ENCODE data around the gene RSRC1. TPM values are rescaled to one million over a fixed set of nuclear protein-coding genes. Genes with fewer than 3 reads are reported as not detected.
A peak's percentile ranks its signal among the peaks of the same experiment; 100 is the strongest.

Gene RSRC1
- total and polyA plus RNA-seq, 10 donors = 7.2 to 56.5 (median 33.1) TPM

DNA sequence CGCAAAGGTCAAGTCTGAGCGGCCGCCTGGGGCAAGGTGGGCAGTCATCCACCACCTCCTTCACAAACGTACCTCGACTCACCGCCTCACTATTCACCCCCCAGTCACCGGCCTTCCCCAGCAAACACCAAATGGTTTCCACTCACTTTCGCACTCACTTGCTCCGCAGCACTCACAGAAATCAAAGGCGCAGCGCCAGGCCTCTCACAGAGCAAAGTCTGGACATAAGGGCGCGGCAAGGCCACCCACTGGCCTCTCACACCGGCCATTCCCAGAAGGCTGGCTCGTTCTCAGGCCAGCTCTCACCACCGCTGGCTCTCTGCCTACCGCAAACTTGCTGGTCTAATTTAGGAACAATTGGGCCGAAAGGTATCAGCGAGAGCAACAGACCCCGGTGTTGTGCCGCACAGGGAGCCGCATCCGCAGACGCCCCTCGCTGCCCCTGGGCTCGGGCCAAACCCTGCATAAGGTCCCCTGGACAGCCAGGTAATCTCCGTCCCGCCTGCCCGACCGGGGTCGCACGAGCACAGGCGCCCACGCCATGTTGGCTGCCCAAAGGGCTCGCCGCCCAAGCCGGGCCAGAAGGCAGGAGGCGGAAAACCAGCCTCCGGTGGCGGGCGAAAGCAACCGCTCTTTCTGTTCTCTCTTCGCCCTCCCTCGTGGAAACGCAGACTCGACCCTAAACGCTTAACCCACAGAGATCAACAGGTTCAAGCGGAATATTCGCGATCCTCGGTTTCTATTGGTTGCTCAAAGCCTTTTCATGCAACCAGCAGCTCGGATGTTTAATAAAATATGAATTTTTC, 6.6 kb upstream of the RSRC1 start:
- intact Hi-C loops (cut with DNase I; ENCODE audit: low total_unique reads) = no loop called here
- peak overlapping the region in 6 of 8 donors; percentile 3 to 57 (median 16) for H3K4me3 ChIP-seq
- peak; percentile 73 for DNase-seq
- peaks cover 15 to 100% (median 100%) of the 10 kb centered on the region in 7 donors for H3K27me3 ChIP-seq (replicated peaks in 1 of 7)
- H3K36me3 ChIP-seq = no peaks in the 10 kb centered on the region
- 3 to 7% (median 5%) methylated on average over 37 to 52 of the region's 52 CpGs for WGBS, 5 donors
- no peak for TF ChIP-seq POLR2A (IDR thresholded peaks at IDR 0.05)
- peak in 1 of 3 donors; percentile 24 for TF ChIP-seq POLR2AphosphoS5 (IDR thresholded peaks at IDR 0.05)
- no peak overlapping the region for H3K27ac ChIP-seq
- peaks cover 9 to 55% (median 46%) of the 10 kb centered on the region in 6 donors for H3K4me1 ChIP-seq
- H3K9me3 ChIP-seq = peaks cover 0 to 3% (median 0%) of the 10 kb centered on the region in 8 donors

DNA sequence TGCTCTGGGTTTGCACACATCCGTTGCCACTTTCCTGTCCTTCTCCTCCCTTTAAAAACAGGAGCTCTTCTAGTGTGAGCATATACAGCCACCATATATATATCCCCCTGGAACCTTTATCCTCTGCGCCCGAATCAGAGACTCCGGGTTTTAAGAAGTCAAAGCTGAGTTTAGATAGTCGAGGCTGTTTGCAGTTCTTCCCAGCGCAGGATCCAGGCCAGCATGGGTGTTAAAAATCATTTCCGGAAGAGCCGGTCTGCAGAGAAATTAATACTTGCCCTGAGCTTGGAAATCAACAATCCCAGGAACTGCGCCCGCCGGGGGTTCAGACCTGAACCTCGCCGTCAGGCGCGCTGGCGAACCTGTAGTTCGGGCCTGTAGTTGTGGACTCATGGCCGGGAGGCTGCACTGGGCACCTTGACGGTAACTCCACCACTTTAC, 6.0 kb upstream of the RSRC1 start:
- peaks cover 9 to 49% (median 42%) of the 10 kb centered on the region in 6 donors for H3K4me1 ChIP-seq
- H3K4me3 ChIP-seq = peak overlapping the region in 4 of 8 donors; percentile 9 to 57 (median 22)
- 9 to 22% (median 14%) methylated on average over 16 to 19 of the region's 19 CpGs for WGBS, 5 donors
- H3K27ac ChIP-seq = no peak overlapping the region
- peaks cover 0 to 3% (median 0%) of the 10 kb centered on the region in 8 donors for H3K9me3 ChIP-seq
- peaks cover 15 to 100% (median 100%) of the 10 kb centered on the region in 7 donors for H3K27me3 ChIP-seq (replicated peaks in 1 of 7)
- TF ChIP-seq POLR2AphosphoS5 (IDR thresholded peaks at IDR 0.05) = no peak
- no peak for TF ChIP-seq POLR2A (IDR thresholded peaks at IDR 0.05)
- TF ChIP-seq, protein P1, sequence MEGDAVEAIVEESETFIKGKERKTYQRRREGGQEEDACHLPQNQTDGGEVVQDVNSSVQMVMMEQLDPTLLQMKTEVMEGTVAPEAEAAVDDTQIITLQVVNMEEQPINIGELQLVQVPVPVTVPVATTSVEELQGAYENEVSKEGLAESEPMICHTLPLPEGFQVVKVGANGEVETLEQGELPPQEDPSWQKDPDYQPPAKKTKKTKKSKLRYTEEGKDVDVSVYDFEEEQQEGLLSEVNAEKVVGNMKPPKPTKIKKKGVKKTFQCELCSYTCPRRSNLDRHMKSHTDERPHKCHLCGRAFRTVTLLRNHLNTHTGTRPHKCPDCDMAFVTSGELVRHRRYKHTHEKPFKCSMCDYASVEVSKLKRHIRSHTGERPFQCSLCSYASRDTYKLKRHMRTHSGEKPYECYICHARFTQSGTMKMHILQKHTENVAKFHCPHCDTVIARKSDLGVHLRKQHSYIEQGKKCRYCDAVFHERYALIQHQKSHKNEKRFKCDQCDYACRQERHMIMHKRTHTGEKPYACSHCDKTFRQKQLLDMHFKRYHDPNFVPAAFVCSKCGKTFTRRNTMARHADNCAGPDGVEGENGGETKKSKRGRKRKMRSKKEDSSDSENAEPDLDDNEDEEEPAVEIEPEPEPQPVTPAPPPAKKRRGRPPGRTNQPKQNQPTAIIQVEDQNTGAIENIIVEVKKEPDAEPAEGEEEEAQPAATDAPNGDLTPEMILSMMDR (IDR thresholded peaks at IDR 0.05 in 8 of 11, conservative IDR thresholded peaks at IDR 0.05 in 3 of 11) = no peak
- intact Hi-C loops (cut with DNase I; ENCODE audit: low total_unique reads) = no loop called here
- H3K36me3 ChIP-seq = no peaks in the 10 kb centered on the region
- no peak for DNase-seq

DNA sequence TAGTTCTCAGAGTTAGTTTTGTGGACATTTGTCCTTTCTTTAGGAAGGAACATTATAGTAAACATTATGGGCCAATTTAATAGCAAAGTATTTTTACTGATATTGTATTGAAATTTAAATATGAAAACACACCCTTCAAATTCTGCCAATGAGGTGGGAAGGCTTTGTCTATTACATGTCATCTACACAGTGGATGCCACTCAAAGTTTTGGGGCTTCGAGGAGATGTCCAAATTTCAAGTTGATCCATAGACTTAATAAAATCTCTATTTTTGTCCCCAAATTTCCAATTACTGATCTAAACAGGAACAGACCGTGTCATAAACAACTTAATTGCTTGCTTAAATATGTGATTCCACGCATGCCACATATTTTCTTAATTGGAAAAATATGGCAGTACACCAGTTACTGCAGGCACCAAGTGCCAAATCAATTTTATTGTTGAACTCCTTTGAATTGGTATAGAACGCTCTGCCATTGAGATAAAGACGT, 5.4 kb upstream of the RSRC1 start:
- Histone ChIP-seq H3K9me3 (peaks cover 0 to 3% (median 0%) of the 10 kb centered on the region in 8 donors), H3K27me3 (replicated peaks in 1 of 7) (peaks cover 15 to 100% (median 97%) of the 10 kb centered on the region in 7 donors), H3K36me3 (no peaks in the 10 kb centered on the region), H3K4me1 (peaks cover 12 to 55% (median 44%) of the 10 kb centered on the region in 6 donors), H3K27ac (no peak overlapping the region), H3K4me3 (peak overlapping the region in 1 of 8 donors; percentile 68)
- TF ChIP-seq POLR2AphosphoS5 (IDR thresholded peaks at IDR 0.05) (no peak), POLR2A (IDR thresholded peaks at IDR 0.05) (no peak)
- TF ChIP-seq, protein P1 (IDR thresholded peaks at IDR 0.05 in 8 of 11, conservative IDR thresholded peaks at IDR 0.05 in 3 of 11) = no peak
- WGBS, 5 donors = 19 to 32% (median 21%) methylated on average over 5 of the region's 5 CpGs
- intact Hi-C loops (cut with DNase I; ENCODE audit: low total_unique reads) = no loop called here
- DNase-seq = no peak

DNA sequence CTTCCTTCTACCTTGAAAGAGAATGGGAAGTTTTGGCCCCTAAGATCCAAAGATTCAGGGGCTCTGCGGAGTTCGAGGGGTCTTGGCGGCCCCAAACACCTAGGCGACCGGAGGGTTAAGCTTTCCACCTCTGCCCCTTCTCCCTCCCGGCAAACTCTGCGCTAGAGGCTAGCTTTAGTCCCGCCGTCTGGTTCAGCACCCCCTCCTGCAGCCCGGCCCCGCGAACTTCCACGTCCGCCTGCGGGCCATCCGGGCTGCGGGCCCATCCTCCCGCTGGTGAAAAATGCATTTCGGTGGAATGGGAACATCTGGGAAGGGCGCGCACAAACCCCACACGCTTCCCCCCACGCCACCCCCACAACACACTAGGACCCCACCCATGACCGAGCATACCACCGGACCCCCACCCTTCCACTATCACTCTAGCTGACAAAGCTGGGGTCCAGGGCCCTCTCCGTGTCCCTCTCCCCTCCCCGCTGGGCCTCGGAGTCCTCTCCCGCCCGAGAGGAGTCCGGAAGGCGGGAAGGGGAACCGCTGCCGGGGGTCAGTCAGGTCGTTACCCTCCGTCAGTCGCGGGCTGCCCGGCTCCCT, 4.7 kb upstream of the RSRC1 start:
- H3K4me3 ChIP-seq = peak overlapping the region in 7 of 8 donors; percentile 11 to 68 (median 37)
- H3K27me3 ChIP-seq (replicated peaks in 1 of 7) = peaks cover 15 to 94% (median 90%) of the 10 kb centered on the region in 7 donors
- peaks cover 0 to 3% (median 0%) of the 10 kb centered on the region in 8 donors for H3K9me3 ChIP-seq
- no peaks in the 10 kb centered on the region for H3K36me3 ChIP-seq
- TF ChIP-seq, protein P1 (IDR thresholded peaks at IDR 0.05 in 8 of 11, conservative IDR thresholded peaks at IDR 0.05 in 3 of 11) = no peak
- TF ChIP-seq POLR2AphosphoS5 (IDR thresholded peaks at IDR 0.05) = peak in 2 of 3 donors; percentile 8 to 41
- H3K27ac ChIP-seq = no peak overlapping the region
- intact Hi-C loops (cut with DNase I; ENCODE audit: low total_unique reads) = no loop called here
- WGBS, 5 donors = 1 to 10% (median 3%) methylated on average over 26 to 39 of the region's 39 CpGs
- peaks cover 12 to 58% (median 46%) of the 10 kb centered on the region in 6 donors for H3K4me1 ChIP-seq
- DNase-seq = peak; percentile 77

Measured in spleen (tissue), 11 donors.